Stimulated activated naive CD8-positive, alpha-beta T cell treated with anti-CD3 and anti-CD28 coated beads, Interleukin-15, Interleukin-2, amounts not matched to agents 100 U/mL and 50 U/mL, for 24 hours (primary cell): Measurements from ENCODE around the gene GADD45G.
A peak's percentile ranks its signal among the peaks of the same experiment; 100 is the strongest.

ENCODE experiments used
- ATAC-seq: fragments of 150-1000 bp; cut with Tn5 transposase; one replicate; pipeline ENCODE4 v1.10.0; 2021
- DNase-seq: peaks from one replicate; pipeline ENCODE4 v3.0.0; 2021

The GADD45G gene

DNA sequence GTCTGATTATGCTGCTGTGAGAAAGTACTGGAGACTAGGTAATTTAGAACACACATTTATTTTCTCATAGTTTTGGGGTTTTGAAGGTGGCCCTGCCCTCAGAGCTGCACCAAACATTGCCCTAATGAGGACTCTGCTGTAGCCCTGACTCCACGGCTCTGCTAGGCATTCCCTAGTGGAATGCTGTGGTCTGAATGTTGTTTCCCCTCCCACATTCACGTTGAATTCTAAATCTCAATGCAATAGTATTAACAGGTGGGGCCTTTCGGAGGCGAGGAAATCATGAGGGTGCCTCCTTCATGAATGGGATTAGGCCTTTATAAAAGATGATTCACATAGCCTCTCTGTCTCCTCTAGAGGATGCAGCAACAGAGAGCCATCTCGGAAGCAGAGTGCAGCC is 25.7 kb downstream of the GADD45G start:
- ATAC-seq (no peak), DNase-seq (no peak)

DNA sequence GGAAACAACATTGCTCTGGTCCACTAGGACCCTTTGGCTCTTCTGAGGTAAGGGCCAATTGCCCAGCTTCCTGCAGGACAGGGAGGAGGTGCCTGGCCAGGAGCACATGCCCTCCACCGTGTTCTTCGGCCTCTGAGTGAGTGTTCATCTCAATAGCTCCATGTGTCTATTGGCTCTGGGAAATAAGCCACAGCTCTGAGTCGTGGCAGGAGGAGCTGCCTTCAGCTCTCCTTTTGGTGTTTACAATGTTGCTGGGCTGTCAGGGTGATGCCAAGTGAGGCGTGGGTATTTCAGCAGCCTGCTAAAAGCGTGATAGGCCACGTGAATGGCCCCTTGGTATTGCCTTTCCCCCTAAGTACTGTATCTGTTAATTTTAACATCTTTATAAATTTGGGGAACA is 26.6 kb downstream of the GADD45G start:
- ATAC-seq, result no peak
- no peak for DNase-seq

GRCh38 chr9:89632192-89632733 is 27.5 kb downstream of the GADD45G start:
- ATAC-seq, result no peak

GRCh38 chr9:89632736-89633135 is 27.9 kb downstream of the GADD45G start:
- no peak for DNase-seq
- ATAC-seq, result no peak

More at GRCh38 chr9:89632192-89632733, 27.5 kb downstream of the GADD45G start:
- no peak for DNase-seq

- ATAC-seq (no peak), DNase-seq (no peak)
Observed at GRCh38 chr9:89633404-89633803, 28.6 kb downstream of the GADD45G start.

DNA sequence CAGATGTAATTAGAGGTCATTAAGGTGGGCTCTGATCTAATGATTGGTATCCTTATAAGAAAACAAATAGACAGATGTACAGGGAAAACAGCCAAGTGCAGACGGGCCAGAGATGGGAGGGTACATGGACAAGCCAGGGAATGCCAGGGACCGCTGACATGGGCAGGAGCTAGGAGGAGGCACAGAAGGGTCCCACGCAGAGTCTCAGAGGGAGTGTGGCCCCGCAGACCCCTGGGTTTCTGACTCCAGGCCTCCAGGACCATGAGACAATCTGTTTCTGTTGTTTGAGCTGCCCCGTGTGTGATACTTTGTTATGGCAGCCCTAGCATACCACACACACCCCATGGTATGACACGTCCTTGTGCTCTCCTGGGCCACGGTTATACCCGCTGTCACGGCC is 29.1 kb downstream of the GADD45G start:
- ATAC-seq (no peak), DNase-seq (no peak)

- DNase-seq, result no peak
- peak; percentile 21 for ATAC-seq
Observed at GRCh38 chr9:89634995-89635742, 30.4 kb downstream of the GADD45G start.

DNA sequence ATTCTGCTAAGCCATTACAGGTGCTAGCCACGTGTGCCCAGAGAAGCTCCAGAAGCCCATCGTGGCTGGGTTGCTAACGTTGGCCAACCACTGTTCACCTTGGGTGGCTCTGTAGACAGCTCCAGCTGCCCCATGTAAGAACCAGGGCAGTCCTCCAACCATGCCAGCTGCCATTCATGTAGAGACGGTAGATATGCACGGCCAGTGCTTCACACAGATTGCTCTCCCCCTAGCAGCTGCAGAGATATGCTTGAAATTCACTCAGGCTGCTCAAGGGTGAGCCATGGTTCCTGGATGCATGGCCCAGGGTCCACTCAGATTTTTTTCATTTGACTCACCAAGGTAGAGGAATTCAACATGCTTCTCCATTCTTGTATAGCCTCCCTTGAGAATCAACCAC is 31.0 kb downstream of the GADD45G start:
- ATAC-seq (no peak), DNase-seq (no peak)

- ATAC-seq, result no peak
- DNase-seq, result no peak
Observed at GRCh38 chr9:89637787-89638186, 33.0 kb downstream of the GADD45G start.

DNA sequence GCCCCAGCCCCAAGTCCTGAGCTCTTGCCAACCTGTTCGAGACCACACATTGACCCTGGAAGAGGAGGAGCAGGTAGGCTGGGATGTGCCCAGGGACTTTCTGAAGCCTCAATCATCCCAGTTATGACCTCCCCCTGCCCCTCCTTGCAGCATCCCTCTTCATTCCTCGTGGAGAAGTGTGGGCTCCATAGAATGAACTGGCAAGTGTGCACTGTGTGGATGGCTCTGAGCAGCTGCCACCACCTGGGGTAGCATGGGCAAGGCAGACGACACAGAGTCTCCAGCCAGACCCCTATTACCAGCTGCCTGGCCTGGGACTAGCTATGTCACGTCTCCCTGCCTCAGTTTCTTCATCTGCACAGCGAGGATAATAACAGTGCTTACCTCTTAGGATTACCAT is 33.5 kb downstream of the GADD45G start:
- DNase-seq, result no peak
- no peak for ATAC-seq

GRCh38 chr9:89638893-89639292 is 34.1 kb downstream of the GADD45G start:
- DNase-seq (no peak), ATAC-seq (no peak)

- DNase-seq (no peak), ATAC-seq (no peak)
Observed at GRCh38 chr9:89639367-89639795, 34.6 kb downstream of the GADD45G start.

- ATAC-seq, result peak; percentile 25
- DNase-seq, result no peak
Observed at GRCh38 chr9:89639961-89640360, 35.1 kb downstream of the GADD45G start.

DNA sequence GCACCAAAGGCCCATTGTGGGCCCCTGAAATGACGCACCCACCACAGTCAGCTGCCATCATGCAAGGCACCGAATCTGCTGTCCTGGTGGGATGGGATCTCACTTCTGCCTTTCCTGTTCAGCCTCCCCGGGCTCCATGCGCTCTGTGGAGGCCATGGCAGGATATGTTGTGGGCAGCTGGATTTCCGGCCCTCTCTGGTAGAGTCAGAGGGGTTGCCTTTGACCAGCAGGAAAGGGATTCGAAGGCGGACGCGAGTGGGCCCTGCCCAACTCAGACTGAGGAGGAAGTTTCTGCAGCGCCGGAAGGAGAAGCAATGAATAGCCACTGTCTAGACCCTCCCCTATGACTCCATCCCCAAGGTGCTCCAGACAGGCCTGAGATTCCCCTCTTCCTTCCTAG is 35.5 kb downstream of the GADD45G start:
- ATAC-seq, result no peak

GRCh38 chr9:89640801-89641200 is 36.0 kb downstream of the GADD45G start:
- DNase-seq (no peak), ATAC-seq (no peak)

More for the DNA sequence above, 35.5 kb downstream of the GADD45G start:
- DNase-seq, result peak; percentile 14

GRCh38 chr9:89641980-89642379 is 37.2 kb downstream of the GADD45G start:
- DNase-seq, result no peak
- no peak for ATAC-seq

DNA sequence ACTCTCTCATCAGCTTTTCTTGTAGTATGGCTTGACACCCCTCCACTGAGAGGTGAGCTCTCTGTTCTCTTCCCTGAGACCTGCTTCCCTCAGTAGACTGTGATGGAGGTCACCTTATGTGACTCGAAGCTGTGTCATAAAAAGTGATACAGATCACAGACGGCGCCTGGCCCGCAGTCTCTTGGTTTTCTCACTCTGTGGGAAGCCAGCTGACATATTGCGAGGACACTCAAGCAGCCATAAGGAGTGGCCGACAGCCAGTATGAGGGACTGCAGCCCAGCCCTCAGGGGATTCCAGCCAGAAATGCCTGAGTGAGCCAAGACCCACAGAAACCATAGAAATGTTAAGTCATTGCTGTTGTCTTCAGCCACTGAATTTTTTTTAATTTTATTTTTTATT is 38.0 kb downstream of the GADD45G start:
- ATAC-seq, result no peak

GRCh38 chr9:89646189-89646939 is 41.6 kb downstream of the GADD45G start:
- ATAC-seq (no peak), DNase-seq (no peak)

More for the DNA sequence above, 38.0 kb downstream of the GADD45G start:
- DNase-seq, result no peak

GRCh38 chr9:89647366-89648128 is 42.7 kb downstream of the GADD45G start:
- no peak for DNase-seq
- ATAC-seq, result no peak

- DNase-seq, result no peak
- ATAC-seq, result peak; percentile 62
Observed at GRCh38 chr9:89648247-89649000, 43.6 kb downstream of the GADD45G start.

DNA sequence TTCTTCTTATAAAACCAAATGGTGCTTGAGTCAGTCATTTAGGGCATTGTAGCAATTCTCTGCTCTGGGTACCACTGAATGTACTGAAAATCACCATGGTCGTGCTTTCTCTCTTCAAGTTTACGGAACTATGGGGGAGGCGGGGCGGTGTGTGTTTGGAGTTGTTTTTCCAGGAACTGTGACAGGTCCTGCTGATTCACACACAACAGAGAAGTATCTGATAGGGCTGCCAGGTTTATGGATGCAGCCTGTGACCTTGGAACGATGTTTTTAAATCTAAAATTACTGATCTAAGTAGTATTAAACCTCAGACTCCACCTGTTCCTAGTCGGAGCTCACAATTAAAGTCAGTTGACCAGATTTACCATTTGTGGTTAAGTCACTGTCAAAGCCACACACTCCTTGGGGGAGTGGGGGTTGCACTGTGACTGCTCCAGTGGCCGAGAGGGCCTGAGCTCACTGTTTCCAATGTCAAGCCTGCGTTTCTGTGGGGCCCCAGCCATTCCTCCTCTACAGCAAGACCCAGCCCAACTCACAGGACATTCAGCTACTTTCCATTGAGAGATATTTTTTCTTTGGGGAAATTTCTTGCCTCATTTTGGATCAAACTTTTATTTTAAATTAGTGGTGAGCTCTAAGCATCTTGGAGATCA is 44.4 kb downstream of the GADD45G start:
- ATAC-seq (peak; percentile 40), DNase-seq (no peak)
